HG03060 (cell line): ENCODE measurements around the gene AGBL1.

Experiments
- ATAC-seq: cut with Tn5 transposase; IDR thresholded peaks from one replicate; pipeline ENCODE4 v1.9.1; 2021; ENCODE audit warnings: low read depth, moderate number of reproducible peaks; ENCODE audit not compliant: unreplicated experiment

The AGBL1 gene

GRCh38 chr15:86623236-86623635 is 543.6 kb downstream of the AGBL1 start:
- no peak for ATAC-seq

- peak; percentile 59 for ATAC-seq
Observed at GRCh38 chr15:86624261-86625036, 544.8 kb downstream of the AGBL1 start.

- no peak for ATAC-seq
Observed at GRCh38 chr15:86629409-86630356, 550.0 kb downstream of the AGBL1 start.

GRCh38 chr15:86630946-86631345 is 551.3 kb downstream of the AGBL1 start:
- no peak for ATAC-seq

DNA sequence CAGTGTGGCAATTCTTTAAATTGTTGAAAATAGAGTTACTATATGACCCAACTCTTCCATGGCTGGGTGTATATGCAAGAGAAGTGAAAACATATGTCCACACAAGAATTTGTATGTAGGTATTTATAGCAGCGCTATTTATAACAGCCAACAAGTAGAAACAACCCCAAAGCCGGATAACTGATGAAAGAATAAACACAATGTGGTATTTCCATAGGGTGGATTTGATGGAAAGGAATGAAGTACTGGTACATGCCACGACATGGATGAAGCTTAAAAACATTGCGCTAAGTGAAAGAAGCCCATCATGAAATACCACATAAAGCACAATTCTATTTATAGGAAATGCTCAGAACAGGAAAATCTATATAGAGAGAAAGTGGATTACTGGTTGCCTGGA is 554.5 kb downstream of the AGBL1 start:
- ATAC-seq: no peak

- ATAC-seq: no peak
Observed at GRCh38 chr15:86634992-86635638, 555.4 kb downstream of the AGBL1 start.

DNA sequence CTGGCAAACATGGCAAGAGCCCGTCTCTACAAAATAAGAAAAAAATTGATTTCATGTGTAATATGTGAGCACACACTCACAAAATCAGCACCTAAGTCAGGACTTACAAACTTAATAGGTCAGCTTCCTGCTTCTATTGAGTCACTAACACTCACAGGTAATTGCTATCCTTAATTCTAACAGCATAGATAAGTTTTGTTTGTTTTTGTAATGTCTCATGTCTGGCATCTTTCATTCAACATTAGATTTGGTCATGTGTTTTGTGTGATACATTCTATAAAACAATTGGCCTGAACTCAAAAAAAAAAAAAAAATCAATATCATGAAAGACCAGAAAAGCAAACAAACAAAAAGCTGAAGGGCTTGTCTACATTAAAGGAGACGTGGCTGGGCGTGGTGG is 564.7 kb downstream of the AGBL1 start:
- ATAC-seq: no peak

GRCh38 chr15:86645925-86646500 is 566.3 kb downstream of the AGBL1 start:
- no peak for ATAC-seq

GRCh38 chr15:86647810-86648440 is 568.3 kb downstream of the AGBL1 start:
- ATAC-seq: no peak

DNA sequence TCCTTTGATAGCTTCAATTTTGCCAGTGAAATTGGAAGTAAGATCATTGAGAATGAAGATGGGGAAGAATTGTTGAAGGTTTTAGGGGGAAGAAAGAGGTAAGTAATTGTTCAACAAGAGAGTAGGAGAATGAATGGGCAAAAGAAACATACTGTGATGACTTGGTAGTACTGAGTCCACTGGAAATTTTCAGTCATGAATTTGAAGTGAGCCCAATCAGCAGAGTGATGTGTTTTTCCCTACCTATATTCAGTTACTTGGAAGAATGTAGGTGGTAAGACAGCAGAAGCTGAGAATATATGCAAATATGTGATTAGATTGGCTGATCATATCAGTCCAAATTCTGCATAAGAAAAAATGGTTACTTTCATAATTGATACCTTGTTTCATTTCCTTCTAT is 569.6 kb downstream of the AGBL1 start:
- no peak for ATAC-seq

- no peak for ATAC-seq
Observed at GRCh38 chr15:86650094-86650493, 570.4 kb downstream of the AGBL1 start.

DNA sequence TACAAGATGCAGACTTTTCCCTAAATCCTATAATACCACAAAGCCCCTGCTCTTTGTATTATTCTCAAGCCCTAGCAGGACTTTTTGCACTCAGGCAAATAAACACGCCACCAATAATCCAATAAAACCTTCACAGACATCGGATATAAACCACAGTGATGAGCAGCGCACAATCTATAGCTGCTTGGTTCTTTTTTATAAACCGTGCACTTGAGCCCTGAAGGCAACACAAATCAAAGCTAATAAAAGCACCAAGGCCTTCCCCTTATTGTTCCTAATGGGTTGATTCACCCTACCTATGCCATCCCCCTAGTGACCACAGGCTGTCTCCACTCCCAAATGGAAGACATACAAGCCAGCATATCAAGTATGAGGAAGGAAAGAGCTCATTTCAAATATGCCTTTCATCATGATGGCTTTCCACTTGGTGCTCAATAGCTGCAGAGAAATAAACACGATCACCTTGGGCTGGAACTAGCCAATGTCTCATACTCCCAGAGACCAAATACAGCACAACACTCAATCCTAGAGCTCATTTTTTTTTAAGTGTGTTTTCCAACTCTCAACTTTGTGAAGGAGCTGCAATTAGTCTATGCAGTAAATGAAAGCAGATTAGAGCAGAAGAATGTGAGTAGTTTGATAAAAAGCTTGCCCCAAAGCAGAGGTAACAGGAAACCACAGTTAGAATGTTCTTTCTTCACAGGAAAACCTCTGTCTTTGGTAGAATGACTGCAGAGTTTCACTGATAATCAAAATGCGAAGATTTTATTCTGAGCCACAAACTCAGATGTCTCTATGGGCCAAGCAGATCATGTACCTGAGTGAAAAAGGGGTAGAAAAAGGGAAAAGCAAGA is 573.9 kb downstream of the AGBL1 start:
- no peak for ATAC-seq

DNA sequence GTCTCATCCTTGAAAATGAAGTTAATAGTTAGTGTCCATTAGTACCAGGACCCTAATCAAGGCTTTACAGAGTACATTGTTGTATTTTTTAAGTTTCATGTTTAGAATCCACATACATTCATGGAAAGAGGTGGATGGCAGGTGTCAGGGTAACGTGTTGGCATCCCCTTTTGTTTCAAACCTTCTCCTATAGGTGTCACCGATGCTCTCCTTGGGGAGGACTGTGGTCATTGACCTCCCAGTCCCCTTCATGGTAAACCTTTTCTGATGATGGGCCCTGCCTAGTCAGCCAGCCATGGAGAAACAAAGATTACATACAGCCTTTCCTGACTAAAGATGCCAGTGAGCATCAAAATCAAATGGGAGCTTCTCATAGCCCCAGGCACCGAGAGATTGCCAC is 574.8 kb downstream of the AGBL1 start:
- no peak for ATAC-seq

DNA sequence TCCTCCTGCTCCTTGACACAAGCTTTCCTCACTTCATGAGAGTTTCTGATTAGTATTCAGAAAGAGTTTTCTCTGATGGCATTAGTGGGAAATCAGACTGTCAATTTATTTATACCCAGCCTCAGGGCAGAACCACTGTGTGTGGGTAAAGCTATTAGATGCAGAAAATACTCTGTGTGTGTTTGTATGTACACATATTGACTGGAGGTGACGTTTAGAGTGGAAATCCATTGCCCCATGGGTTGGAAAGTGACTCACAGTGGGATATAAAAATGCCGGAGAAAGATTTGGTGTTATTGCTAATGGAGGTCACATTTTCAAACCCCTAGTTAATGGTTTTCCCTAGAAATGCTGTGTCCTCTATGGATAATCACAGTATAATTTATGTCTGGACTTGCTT is 577.6 kb downstream of the AGBL1 start:
- no peak for ATAC-seq

DNA sequence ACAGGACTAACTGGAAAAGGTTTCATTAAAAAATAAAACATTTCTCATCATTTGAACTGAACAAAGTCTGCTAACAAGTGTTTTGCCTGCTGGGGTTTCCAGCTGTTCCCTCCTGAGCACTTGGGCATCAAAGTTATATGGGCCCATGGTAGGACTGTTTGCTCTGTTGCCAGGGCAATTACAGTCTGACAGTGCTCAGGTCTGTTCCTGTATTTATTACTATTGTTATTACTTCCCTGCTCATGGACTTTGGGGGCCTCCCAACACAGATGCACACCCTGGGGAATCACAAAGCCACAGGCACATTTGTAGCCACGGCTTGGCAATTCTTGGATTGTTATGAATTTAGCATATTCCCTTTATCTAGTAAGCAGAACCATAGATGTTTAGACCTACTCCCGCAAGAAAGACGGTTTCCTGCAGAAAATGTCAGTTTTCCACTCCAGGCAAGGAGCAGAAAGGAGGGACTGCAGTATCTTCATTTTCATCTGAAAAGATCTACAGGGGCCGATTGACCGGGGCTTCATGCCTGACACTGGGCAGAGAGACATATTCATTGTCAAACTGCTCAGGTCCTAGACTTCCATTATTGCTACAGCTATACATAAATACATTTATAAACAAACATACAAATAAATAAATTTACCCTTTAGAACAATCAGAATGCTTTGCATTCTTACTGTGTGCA is 580.2 kb downstream of the AGBL1 start:
- no peak for ATAC-seq

DNA sequence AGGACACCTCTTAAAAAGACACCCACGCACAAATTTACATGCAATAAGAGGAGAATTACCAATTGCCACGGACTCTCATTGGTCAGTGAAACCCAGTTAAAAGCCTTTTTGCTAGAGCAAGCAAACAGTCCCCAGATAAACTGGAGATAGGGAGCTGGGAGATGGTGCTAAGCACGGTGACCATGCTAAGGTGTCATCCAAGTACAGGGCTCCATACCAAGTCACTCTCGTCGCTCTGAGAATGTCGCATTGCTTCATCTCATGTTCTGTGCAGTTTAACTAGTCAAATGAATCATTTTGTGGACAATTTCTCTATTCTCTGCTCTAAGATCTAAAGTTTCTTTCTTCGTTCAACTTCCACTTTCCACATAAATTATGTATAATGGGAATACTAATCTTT is 581.9 kb downstream of the AGBL1 start:
- ATAC-seq: no peak

GRCh38 chr15:86663304-86663703 is 583.6 kb downstream of the AGBL1 start:
- ATAC-seq: no peak

GRCh38 chr15:86663979-86664378 is 584.3 kb downstream of the AGBL1 start:
- no peak for ATAC-seq

DNA sequence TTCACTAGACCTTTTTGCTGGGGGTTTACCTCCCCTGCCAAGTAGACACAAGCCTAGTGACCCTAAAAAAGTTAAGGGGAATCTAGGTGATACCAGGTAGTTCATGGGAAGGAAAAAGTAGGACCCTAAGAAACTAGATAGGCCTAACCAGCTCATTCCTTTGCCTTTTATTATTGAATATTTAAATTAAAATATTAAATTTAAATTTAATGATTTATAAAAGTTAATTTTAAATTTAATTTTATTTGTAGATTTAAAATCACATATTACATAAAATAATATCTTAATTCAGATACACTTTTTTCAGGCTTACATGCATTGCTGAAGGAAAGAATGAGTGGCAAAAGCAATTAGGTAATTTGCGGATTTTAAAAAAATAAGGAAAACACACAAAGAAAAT is 584.9 kb downstream of the AGBL1 start:
- ATAC-seq: no peak
